HG03064 (cell line): Measurements from ENCODE around the gene SYNPO.

Source experiments
- ATAC-seq: cut with Tn5 transposase; IDR thresholded peaks from one replicate; pipeline ENCODE4 v1.9.1; 2021; ENCODE audit warnings: low read depth; ENCODE audit not compliant: unreplicated experiment

The SYNPO gene, protein sequence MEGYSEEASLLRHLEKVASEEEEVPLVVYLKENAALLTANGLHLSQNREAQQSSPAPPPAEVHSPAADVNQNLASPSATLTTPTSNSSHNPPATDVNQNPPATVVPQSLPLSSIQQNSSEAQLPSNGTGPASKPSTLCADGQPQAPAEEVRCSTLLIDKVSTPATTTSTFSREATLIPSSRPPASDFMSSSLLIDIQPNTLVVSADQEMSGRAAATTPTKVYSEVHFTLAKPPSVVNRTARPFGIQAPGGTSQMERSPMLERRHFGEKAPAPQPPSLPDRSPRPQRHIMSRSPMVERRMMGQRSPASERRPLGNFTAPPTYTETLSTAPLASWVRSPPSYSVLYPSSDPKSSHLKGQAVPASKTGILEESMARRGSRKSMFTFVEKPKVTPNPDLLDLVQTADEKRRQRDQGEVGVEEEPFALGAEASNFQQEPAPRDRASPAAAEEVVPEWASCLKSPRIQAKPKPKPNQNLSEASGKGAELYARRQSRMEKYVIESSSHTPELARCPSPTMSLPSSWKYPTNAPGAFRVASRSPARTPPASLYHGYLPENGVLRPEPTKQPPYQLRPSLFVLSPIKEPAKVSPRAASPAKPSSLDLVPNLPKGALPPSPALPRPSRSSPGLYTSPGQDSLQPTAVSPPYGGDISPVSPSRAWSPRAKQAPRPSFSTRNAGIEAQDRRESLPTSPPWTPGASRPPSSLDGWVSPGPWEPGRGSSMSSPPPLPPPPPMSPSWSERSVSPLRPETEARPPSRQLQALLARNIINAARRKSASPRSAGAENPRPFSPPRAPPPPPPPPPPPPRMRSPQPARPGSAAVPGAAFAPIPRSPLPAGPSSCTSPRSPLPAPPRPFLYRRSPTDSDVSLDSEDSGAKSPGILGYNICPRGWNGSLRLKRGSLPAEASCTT

DNA sequence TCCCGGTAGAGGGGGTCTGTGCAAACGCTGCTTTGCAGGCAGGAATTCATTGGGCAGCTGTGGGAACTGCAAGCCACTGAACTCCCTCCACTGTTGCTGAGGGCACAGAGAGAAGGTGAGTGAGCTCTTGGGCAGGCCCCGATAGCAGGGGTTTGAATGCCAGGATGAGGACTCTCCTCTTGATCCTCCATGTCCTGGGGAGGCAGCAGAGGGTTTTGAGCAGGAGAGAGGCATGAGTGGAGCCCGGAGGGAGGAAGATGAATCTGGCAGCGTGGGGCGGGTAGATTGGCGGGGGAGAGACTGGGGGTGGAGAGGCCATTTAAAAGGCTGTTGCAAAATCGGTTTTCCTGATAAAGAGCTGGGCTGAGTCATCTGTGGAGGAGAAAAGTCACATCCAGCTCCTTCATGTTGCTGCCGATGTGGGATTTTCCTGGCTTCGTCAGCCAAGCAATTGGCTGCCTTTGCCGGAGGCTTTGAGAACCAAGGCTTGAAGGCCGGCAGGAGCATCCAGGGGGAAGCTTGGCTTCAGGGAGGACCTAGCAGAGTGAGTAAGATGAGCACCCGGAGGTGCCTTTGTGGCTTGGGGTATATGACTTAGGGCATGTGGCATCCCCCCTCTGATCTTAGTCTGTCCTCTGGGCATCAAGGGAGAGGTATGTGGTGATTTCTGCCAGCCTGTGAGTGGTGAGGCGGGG lies at the start of gene SYNPO:
Gene SYNPO, plus strand, starts transcription at position 350 of the 695 bp plus-strand sequence. CDS start 7,616 bp downstream, outside the sequence.
- no peak for ATAC-seq

DNA sequence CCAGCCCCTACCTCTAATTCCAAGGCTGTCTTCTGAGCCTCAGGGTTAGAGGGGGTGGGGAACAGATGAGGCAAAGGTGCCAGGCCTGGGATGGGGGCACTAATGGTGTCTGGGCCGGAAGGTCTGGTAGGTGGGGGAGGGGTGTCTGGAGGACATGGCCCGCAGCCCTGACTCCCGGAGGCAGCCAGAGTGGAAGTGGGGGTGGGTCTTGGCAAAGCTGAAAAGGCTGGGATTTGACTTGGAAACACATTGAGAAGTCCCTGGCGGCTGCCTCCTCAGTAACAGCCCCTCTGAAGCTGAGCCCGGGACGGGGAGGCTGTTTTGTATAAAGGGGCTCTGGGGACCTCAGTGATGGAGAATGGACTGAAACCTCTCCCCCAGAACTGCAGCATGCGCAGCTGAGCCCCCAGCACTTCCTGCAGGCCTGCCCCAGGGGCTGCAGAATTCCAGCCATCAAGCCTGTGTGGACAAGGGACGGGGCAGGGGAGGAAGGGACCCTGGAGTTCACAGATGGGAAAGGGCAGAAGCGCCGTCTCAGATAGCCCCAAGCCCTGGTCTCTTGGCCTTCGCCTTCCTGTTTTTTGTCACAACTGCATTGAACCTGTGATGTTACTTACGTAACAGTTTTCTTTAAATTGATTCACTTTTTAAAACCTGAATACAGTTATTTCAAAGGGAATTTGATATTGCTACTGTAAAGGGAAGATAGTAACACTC lies 49.3 kb upstream of the SYNPO start:
- ATAC-seq: no peak

DNA sequence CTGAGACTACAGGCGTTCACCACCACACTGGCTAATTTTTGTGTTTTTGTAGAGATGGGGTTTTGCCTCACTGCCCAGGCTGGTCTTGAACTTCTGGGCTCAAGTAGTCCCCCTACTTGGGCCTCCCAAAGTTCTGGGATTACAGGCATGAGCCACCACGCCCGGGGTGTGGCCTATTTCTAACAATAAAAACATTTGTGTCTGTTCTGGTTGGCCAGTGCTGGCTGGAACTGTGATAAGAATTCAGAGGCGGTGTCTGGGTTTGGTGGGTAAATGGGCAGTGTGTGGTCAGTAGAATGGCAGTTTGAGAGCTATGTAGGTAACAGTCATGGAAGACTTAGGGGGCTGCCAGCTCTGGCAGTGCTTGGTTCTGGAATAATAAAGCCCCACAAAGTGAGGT lies 46.9 kb upstream of the SYNPO start:
- ATAC-seq: no peak

DNA sequence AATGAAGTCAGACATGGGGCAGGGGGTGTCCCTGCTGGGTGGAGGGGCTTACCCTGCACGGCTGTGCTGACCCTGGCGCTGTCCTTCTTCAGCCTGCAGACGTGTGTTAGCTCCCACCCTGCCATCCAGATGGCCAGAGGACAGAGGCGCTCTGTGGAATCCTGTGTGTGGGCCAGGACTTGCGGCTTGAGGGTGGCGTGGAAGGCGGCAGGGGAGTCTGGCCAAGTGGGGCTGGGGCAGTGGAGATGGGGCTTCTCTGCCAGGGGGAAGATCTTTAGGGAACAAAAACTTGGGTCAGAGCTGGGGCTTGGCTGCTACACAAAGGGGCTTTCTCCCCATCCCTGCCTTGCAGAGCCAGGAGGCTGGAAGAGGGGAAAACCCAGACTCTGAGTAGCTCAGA lies 46.5 kb upstream of the SYNPO start:
- ATAC-seq: no peak

DNA sequence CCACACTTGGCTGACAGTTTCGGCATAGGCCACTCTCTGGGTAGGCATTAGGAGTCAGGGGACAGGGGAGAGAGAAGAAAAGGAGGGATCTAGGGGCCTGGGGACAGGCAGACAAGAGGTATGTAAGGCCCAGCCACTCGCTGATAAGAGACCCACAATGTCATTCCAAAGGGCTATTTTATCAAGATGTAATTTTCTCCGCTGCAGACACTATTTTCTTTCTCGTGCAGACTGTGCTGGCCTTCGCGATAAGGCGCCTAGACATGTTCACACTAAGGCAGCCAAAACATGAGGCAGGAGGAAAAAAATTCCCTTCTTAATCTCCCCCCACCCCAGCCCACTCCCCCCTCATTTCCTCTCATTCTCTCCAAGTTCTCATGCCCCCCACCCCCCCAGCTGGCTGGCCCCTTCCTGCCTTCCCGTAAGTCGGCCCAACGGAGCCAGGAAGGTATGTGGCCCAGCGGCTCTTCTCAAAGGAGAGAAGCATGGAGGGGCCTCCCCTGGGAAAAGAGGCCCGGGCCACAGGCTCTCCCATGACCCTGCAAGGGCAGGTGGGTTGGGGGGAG lies 44.9 kb upstream of the SYNPO start:
- ATAC-seq: no peak

DNA sequence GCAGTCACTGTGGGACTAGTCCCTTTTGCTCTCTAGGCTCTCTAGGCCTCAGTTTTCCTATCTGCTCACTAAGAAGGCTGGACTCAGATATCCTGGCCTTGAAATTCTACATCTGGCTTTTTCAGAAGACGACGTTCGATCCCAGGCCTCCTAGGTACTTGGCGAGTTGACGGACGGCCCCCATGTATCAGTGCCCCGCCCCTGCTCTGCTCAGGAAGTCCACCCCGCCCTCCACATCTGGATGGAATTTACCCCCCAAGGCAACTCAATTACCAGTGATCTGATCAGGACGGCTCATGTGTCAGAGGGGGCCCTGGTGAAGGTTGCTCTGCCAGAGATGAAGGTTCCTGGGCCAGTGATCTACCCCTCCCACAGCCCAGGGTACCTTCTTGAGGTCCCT lies 44.1 kb upstream of the SYNPO start:
- ATAC-seq: no peak

DNA sequence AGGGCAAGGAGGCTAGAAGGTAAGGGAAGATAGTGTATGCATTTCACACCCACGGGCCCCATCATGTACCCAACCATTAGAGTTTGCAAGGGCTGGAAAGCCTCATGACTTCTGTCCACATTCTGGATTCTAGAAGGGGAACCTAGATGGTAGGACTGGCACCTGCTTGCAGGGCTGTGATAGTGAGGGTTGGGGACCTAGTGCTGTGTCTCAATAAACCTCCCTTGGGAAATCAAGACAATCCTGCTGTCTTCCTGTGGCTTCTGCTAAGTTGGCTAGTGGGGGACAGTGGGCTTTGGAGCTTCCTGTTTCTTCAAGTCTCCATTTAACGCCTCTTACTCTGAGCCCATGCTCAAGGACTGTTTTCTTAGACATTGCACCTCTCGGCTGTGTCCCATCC lies 43.6 kb upstream of the SYNPO start:
- ATAC-seq: no peak

DNA sequence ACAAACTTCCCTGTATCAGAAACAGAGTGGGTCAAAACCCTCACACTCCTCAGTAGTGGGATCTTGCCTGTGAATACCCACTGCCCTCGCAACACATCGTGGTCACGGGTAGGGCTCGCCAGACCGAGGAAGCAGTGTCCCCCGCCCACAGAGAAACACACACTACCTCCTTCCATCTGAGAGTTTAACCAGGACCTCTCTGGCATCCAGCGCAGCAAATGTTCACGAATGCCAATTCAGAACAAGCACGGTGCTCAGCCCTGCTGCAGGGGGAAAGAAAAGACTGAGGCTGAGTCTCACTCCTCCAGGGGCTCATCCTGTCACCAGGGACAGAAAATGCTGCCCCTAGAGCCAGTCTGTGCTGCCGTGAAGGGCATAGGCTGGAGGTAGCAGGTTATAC lies 42.5 kb upstream of the SYNPO start:
- ATAC-seq: no peak

DNA sequence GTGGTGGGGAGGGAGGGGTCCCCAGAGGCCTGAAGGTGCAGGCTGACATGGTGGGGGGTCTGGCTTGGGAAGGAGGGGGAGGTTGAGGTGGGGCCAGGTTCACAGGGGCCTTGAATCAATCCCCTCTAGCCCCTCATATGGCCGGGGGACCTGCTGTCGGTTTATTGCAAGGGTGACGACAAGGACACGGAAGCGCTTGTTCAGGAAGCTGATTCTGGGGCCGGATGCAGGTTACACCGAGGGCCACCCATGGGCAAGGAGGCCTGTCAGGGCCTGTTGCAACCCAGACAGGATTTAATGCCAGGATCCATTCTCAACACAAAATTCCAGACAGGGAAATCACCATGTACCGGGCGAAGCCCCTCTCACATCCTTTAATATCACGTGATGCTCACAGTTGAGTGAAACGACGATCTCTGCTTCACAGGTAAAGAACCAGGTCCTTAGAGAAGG lies 41.6 kb upstream of the SYNPO start:
- no peak for ATAC-seq

DNA sequence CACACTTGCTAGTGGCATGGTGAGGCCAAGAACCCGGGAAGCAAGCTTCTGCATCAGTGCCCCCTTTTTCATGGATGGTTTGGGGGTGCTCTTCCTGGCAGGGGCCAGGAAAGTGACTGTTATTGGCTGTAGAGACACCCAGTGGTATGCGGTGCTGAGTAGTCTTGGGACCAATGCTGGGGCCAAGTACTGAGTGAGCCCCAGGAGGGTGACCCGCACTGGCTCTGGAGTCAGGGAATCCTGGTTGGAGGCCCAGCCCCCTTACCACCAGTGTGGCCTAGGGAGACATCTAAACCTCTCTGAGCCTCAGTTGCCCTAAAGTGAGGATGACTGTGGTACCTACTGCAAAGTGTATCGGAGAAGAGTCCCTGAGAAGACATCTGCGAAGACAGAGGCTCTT lies 41.2 kb upstream of the SYNPO start:
- no peak for ATAC-seq

DNA sequence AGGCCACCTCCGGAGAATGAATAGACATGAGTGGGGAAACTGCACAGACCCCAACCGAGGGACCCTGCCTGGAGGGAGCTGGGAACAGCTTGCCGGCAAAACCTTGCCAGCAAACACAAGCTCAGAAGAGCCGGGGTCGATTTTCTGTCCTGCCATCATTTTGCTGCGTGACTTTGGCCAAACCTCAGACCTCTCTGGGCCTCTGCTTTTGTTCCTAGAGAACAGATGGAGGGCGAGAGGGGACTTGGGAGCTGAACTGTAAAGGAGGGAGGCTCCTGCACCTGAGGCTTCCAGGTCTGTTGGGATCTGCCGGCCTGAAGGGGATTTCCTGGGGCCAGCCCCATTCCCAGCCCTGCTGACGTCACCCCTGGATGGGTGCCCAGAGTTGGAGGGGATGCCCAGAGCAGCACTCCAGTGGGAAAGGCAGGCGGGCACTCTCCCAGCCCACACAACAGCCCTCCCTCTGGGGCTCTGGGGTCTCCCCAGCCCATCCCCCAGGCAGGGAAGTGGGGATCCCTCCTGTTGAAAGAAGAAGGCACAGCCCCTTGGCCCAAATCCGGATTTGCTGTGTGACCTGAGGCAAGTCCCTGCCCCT lies 40.4 kb upstream of the SYNPO start:
- ATAC-seq: no peak

DNA sequence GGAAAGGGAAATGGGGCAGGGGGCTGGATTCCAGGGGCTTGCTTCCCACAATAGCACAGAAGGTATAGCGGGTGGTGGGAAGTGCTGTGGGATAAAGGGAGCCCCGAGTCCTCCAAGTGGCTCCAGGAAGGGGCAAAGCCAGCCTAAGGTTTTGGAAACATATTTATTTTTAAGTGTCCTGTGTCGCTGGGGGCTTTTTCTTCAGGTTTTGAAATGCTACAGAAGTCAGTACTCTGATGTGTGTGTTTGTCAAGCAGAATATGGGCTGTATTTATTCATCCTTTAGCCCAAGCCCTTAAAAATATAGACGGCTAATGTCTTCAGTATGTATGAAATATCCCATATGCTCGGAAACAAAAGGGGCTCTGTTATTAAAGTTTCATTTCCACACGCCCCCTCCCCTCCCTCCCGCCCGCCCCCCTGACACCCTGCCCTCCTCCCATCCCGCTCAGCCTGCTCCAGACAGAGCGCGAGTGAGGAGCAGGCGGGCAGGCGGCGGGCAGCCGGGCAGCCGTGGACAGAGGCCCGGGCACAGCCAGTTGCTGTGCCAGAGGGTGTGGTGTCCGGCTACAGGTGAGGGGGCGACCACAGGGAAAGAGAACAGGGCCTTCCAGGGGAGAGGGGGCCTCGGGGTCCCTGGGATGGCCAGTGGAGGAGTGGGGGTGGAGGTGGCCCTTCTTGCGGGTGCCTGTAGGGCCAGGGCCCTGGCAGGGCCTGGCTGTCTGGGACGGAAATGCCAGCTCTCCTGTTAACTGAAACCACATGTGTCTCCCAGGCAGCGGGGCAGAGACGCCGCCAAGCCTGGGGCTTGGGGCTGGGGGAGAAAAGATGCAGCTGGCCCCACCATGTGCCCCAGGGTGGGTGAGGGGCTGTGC lies 39.6 kb upstream of the SYNPO start:
- ATAC-seq: no peak

DNA sequence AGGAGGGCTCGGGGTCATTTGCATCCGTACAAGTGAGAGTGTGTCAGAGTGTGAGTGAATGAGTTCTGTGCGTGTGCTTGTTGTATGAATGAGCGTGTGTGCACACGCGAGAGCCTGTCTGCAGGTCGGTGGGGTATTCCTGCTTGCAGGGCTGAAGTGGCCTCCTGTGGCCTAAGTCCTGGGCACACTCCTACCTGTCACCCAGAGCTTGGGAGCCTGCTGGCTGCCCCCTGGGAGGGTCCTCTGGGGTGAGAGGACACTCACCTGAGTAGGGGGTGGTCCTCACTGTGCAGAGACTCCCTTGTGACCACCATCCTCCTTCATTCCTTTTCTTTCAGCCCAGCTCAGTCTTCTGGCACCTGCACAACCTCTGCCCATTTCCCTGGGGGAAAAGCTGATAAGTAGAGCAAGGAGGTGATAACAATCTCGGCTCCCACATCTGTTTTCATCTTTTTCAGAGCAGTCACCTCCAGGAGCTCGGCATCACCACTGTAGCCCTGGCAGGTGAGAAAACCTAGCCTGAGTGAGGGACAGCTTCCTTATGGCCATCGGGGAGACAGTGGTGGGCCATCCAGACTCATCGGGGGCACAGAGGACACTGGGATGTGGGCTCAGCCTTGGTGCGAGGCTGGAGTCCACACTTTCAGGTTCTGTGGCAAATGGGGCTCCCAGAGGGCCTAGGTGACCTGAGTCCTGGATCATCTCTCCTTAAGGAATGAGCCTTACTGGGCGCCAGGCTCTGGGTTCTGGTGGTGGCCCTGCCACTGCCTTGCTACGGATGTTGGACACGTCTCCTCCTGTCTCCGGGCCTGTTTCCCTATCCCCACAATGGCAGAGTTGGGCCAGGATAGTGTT lies 38.7 kb upstream of the SYNPO start:
- no peak for ATAC-seq

DNA sequence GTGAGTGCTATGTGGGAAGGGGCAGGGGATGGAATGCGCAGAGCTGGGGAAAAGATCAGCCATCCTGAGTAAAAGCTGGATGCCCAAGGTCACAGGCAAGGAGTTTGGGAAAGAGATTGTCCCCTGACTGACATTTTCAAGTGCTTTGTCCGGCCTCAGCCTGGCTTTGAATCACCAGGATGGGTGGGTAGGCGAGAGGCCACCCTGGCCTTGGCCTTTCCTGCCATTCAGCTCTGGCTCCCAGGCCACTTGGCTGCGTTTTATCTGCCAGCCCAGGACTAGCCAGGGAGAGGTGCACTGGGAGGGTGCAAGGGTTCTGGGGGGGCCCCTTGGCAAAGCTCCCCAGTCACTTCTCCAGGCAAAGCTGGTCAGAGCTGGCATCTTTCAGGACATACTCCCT lies 37.4 kb upstream of the SYNPO start:
- ATAC-seq: no peak

DNA sequence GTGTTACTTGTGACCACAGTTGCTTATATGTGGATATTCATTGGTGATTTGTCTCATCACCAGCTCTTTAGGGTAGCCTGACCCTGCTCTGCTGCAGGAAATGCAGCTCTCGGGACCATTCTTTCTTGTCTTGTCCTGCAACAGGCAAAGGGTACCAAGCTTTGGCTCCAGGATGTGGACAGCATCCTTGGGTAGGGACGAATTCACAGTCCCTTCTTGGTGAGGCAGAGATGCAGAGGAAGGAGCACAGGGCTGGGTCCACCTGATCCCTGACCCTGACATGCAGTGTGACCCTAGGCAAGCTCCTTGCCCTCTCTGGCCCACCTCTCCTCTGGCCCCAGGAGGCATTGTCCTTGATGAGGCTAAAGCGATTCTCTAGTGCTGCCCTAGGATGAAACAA lies 37.0 kb upstream of the SYNPO start:
- ATAC-seq: no peak

DNA sequence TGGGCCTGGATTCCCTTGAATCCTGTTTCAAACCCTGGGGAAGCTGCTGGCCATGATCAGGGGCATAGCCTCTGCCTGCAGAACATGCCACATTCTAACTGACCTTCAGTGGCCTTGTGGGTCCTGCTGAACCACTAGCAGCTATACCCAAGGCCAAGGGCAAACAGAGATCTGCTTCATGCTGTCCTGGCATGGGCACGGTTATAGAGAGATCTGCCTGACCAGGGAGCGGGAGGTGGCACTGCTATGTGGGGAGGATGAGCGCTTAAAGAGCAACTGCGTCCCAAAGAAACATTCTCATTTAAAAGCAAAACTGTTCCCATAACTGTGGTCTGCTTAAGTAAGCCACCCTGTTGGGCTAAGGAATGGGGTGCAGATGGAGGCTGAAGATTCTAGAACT lies 36.5 kb upstream of the SYNPO start:
- ATAC-seq: no peak

DNA sequence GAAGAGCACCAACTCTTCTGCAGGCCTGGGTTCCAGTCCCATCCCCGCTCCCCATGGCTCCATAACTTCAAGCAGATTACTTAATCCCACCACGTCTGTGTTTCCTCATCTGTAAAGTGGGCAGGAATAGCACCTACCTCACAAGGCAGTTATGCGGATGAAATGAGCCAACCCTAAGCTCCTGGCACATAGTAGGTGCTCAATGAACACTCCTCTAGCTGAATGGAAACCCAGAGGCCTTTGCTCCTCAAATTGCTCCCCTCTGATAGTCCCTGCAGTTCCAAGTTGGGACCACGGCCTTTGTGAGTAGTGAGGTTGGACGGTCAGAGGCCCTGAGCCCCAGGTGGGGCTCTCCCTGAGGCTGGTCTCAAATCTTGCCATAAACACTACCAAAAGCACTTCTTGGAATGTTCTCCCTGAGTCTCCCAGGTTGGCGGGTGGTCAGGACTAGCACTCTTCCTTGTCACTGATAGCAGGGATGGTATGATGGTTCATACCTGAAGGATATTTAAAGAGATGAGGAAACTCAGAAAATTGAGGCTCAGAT lies 35.5 kb upstream of the SYNPO start:
- no peak for ATAC-seq

DNA sequence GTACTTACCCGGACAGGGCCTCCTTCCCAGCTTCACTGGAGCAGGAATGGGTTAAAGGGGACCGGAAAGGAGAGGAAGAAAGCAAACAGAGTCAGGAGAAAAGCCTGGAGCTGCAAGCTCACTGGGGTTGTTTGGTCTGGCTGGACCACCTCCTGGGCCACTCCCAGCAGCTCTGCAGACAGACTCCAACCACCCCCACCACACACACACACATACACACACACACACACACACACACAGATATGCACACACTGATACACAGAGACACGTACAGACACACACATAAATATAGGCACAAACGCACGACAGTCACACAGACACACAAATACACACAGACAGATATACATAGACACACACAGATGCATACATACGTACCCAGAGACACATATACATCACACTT lies 34.9 kb upstream of the SYNPO start:
- no peak for ATAC-seq
